Measurements from ENCODE around the gene ADGRV1. TPM values are rescaled to one million over a fixed set of nuclear protein-coding genes. Genes with fewer than 3 reads are reported as not detected.
"Not testable (repeated sequence)": the region's sequence is repeated elsewhere in the genome, so short reads cannot be mapped to it uniquely, and the experiment has no call there.

Gene ADGRV1
- total RNA-seq, 8 experiments from 2014 or later: 0.87 to 92.4 (median 44.9) TPM

GRCh38 chr5:90740244-90740799 lies 181.7 kb downstream of the ADGRV1 start:
- in situ Hi-C loops (cut with MboI; ENCODE audit: low pct_unique_long_range_greater_than_20kb in 2 of 9, low sequenced_read_pairs in 9 of 9, unreplicated experiment in 9 of 9): no loop called here
- H3K27ac ChIP-seq: no peak overlapping the region
- no peak overlapping the region for H3K4me3 ChIP-seq
- ATAC-seq (replicated peaks in 6 of 8): peak in 1 of 8 experiments; percentile 22
- no peaks in the 10 kb centered on the region for H3K4me1 ChIP-seq (replicated peaks in 1 of 2)
- WGBS, 10 experiments: 17 to 100% (median 83%) methylated on average over 1 to 2 of the region's 4 CpGs; no CpG with 5 or more reads in 5 of the 10 experiments

GRCh38 chr5:90741022-90741564 lies 182.5 kb downstream of the ADGRV1 start:
- Histone ChIP-seq H3K4me1 (replicated peaks in 1 of 2) (no peaks in the 10 kb centered on the region), H3K27ac (no peak overlapping the region), H3K4me3 (no peak overlapping the region)
- ATAC-seq (replicated peaks in 6 of 8): no peak
- in situ Hi-C loops (cut with MboI; ENCODE audit: low pct_unique_long_range_greater_than_20kb in 2 of 9, low sequenced_read_pairs in 9 of 9, unreplicated experiment in 9 of 9): no loop called here
- 13 to 100% (median 69%) methylated on average over 1 to 2 of the region's 2 CpGs for WGBS, 10 experiments

- no peak overlapping the region for H3K27ac ChIP-seq
- 40 to 100% (median 83%) methylated on average over 1 of the region's 1 CpG; no CpG with 5 or more reads in 5 of the 10 experiments for WGBS, 10 experiments
- ATAC-seq (replicated peaks in 6 of 8): no peak
- H3K4me1 ChIP-seq (replicated peaks in 1 of 2): peaks cover 0 to 26% of the 10 kb centered on the region in 2 donors
- no peak overlapping the region for H3K4me3 ChIP-seq
- in situ Hi-C loops (cut with MboI; ENCODE audit: low pct_unique_long_range_greater_than_20kb in 2 of 9, low sequenced_read_pairs in 9 of 9, unreplicated experiment in 9 of 9): no loop called here
Observed at GRCh38 chr5:90746119-90746518, 187.5 kb downstream of the ADGRV1 start.

GRCh38 chr5:90747175-90747574 lies 188.6 kb downstream of the ADGRV1 start:
- peak in 7 of 8 experiments; percentile 29 to 83 (median 70) for ATAC-seq (replicated peaks in 6 of 8)
- no peak overlapping the region for H3K27ac ChIP-seq

GRCh38 chr5:90747693-90748092 lies 189.1 kb downstream of the ADGRV1 start:
- WGBS, 10 experiments: 30 to 100% (median 56%) methylated on average over 2 of the region's 2 CpGs; no CpG with 5 or more reads in 5 of the 10 experiments
- Histone ChIP-seq H3K27ac (no peak overlapping the region), H3K4me3 (no peak overlapping the region), H3K4me1 (replicated peaks in 1 of 2) (peaks cover 0 to 26% of the 10 kb centered on the region in 2 donors)
- ATAC-seq (replicated peaks in 6 of 8): peak; percentile 57 to 98 (median 94)
- in situ Hi-C loops (cut with MboI; ENCODE audit: low pct_unique_long_range_greater_than_20kb in 2 of 9, low sequenced_read_pairs in 9 of 9, unreplicated experiment in 9 of 9): no loop called here

More at GRCh38 chr5:90747175-90747574, 188.6 kb downstream of the ADGRV1 start:
- Histone ChIP-seq H3K4me3 (no peak overlapping the region), H3K4me1 (replicated peaks in 1 of 2) (peaks cover 0 to 26% of the 10 kb centered on the region in 2 donors)
- in situ Hi-C loops (cut with MboI; ENCODE audit: low pct_unique_long_range_greater_than_20kb in 2 of 9, low sequenced_read_pairs in 9 of 9, unreplicated experiment in 9 of 9): no loop called here
- 0 to 83% (median 68%) methylated on average over 1 to 3 of the region's 3 CpGs; no CpG with 5 or more reads in 2 of the 10 experiments for WGBS, 10 experiments

DNA sequence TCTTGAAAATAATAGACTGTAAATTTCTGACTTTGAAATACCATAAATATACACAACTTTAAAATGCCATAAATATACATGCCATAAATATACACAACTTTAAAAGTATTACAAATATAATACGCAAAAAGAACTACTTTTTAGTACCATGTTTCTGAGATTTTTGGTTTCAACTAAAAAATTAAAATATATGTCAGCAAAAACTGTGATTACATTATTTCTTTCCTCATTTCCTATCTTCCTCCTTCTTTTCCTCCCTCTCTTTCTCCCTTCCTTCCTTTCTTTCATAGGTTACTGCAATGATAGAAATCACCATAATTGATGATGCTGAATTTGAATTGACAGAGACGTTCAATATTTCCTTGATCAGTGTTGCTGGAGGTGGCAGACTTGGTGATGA lies 200.5 kb downstream of the ADGRV1 start:
- 6 to 100% (median 87%) methylated on average over 1 to 2 of the region's 2 CpGs for WGBS, 10 experiments
- no peak overlapping the region for H3K4me3 ChIP-seq
- H3K4me1 ChIP-seq (replicated peaks in 1 of 2): no peaks in the 10 kb centered on the region
- H3K27ac ChIP-seq: no peak overlapping the region
- in situ Hi-C loops (cut with MboI; ENCODE audit: low pct_unique_long_range_greater_than_20kb in 2 of 9, low sequenced_read_pairs in 9 of 9, unreplicated experiment in 9 of 9): no loop called here
- no peak for ATAC-seq (replicated peaks in 6 of 8)

GRCh38 chr5:90767710-90768109 lies 209.1 kb downstream of the ADGRV1 start:
- no peaks in the 10 kb centered on the region for H3K4me1 ChIP-seq (replicated peaks in 1 of 2)
- in situ Hi-C loops (cut with MboI; ENCODE audit: low pct_unique_long_range_greater_than_20kb in 2 of 9, low sequenced_read_pairs in 9 of 9, unreplicated experiment in 9 of 9): no loop called here
- 27 to 94% (median 80%) methylated on average over 1 to 3 of the region's 3 CpGs; no CpG with 5 or more reads in 1 of the 10 experiments for WGBS, 10 experiments
- no peak overlapping the region for H3K4me3 ChIP-seq
- no peak overlapping the region for H3K27ac ChIP-seq
- ATAC-seq (replicated peaks in 6 of 8): no peak

DNA sequence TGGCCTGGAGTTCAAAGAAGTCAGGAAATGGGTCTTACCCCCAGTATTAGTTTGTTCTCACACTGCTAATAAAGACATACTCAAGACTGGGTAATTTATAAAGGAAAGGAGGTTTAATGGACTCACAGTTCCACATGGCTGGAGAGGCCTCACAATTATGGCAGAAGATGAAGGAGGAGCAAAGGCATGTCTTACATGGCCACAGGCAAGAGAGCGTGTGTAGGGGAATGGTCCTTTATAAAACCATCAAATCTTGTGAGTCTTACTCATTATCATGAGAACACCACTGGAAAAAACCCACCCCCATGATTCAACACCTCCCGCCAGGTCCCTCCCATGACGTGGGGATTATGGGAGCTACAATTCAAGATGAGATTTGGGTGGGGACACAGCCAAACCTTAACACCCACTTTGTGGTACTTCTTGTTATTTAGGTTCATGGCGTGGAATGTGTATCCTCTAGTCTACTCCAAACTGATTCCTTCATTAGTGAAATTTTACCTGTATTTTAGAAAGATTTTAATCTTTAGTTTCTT lies 211.5 kb downstream of the ADGRV1 start:
- H3K4me1 ChIP-seq (replicated peaks in 1 of 2); H3K4me3 ChIP-seq; H3K27ac ChIP-seq; in situ Hi-C loops (cut with MboI; ENCODE audit: low pct_unique_long_range_greater_than_20kb in 2 of 9, low sequenced_read_pairs in 9 of 9, unreplicated experiment in 9 of 9); ATAC-seq (replicated peaks in 6 of 8): not testable (repeated sequence)
- WGBS, 10 experiments: 0 to 100% (median 96%) methylated on average over 1 to 4 of the region's 4 CpGs; no CpG with 5 or more reads in 1 of the 10 experiments

DNA sequence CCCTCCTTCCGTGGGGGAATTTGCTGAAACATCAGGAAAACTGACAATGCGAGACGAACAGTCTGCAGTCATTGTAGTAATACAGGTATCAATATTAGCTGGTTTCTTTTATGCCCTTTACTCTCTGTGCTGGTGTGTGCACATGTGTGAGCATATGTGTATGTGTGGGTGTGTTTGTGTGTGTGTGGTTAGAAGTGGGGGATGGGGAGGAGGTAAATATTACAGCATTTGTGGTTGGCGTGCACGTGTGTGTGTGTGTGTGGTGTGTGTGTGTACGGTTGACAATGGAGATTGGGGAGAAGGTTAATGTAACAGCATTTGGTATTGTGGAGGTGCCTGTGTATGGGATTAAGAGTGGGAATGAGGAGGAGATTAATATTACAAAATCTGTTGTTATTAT lies 219.4 kb downstream of the ADGRV1 start:
- ATAC-seq (replicated peaks in 6 of 8): no peak
- H3K27ac ChIP-seq: no peak overlapping the region
- WGBS, 10 experiments: 46 to 100% (median 84%) methylated on average over 1 to 6 of the region's 6 CpGs; no CpG with 5 or more reads in 3 of the 10 experiments

GRCh38 chr5:90783460-90784333 lies 225.1 kb downstream of the ADGRV1 start:
- Histone ChIP-seq H3K4me1 (replicated peaks in 1 of 2) (no peaks in the 10 kb centered on the region), H3K4me3 (no peak overlapping the region), H3K27ac (no peak overlapping the region)
- in situ Hi-C loops (cut with MboI; ENCODE audit: low pct_unique_long_range_greater_than_20kb in 2 of 9, low sequenced_read_pairs in 9 of 9, unreplicated experiment in 9 of 9): loop anchor here in 4 of 9 experiments (10.0 to 25.0 kb wide), 4 partner anchors 96 to 346 kb away; no protein-coding TSS in a partner anchor
- WGBS, 10 experiments: 0 to 43% (median 25%) methylated on average over 1 to 4 of the region's 4 CpGs; no CpG with 5 or more reads in 1 of the 10 experiments
- ATAC-seq (replicated peaks in 6 of 8): peak; percentile 66 to 95 (median 83)

More for the DNA sequence above, 219.4 kb downstream of the ADGRV1 start:
- in situ Hi-C loops (cut with MboI; ENCODE audit: low pct_unique_long_range_greater_than_20kb in 2 of 9, low sequenced_read_pairs in 9 of 9, unreplicated experiment in 9 of 9): loop anchor here in 4 of 9 experiments (25.0 kb wide), 3 partner anchors 91 to 341 kb away; no protein-coding TSS in a partner anchor
- no peak overlapping the region for H3K4me3 ChIP-seq
- no peaks in the 10 kb centered on the region for H3K4me1 ChIP-seq (replicated peaks in 1 of 2)

GRCh38 chr5:90786756-90787155 lies 228.2 kb downstream of the ADGRV1 start:
- no peaks in the 10 kb centered on the region for H3K4me1 ChIP-seq (replicated peaks in 1 of 2)
- in situ Hi-C loops (cut with MboI; ENCODE audit: low pct_unique_long_range_greater_than_20kb in 2 of 9, low sequenced_read_pairs in 9 of 9, unreplicated experiment in 9 of 9): loop anchor here in 4 of 9 experiments (10.0 to 25.0 kb wide), 4 partner anchors 99 to 349 kb away; no protein-coding TSS in a partner anchor
- no peak for ATAC-seq (replicated peaks in 6 of 8)
- no peak overlapping the region for H3K4me3 ChIP-seq
- H3K27ac ChIP-seq: no peak overlapping the region
- WGBS, 10 experiments: 20 to 100% (median 91%) methylated on average over 1 to 4 of the region's 4 CpGs; no CpG with 5 or more reads in 2 of the 10 experiments

DNA sequence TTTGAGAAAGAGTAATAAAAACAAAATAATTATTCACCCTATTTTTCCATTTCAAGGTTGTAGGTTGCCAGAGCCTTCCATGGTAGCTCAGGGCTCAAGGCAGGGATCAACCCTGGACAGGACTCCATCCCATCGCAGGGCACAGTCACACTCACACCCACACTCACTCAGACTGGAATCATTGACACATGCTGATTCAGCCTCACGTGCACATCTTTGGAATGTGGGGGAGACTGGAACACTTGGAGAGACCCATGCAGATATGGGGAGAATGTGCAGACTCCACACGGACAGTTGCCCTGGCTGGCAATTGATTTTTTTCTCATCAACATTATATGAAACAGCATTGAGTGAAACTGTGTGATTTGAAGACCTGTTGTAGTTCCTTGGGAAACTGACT lies 234.1 kb downstream of the ADGRV1 start:
- WGBS, 10 experiments: 25 to 100% (median 90%) methylated on average over 1 to 2 of the region's 3 CpGs; no CpG with 5 or more reads in 5 of the 10 experiments
- ATAC-seq (replicated peaks in 6 of 8): peak in 1 of 8 experiments; percentile 33
- Histone ChIP-seq H3K27ac (no peak overlapping the region), H3K4me3 (no peak overlapping the region), H3K4me1 (replicated peaks in 1 of 2) (no peaks in the 10 kb centered on the region)
- in situ Hi-C loops (cut with MboI; ENCODE audit: low pct_unique_long_range_greater_than_20kb in 2 of 9, low sequenced_read_pairs in 9 of 9, unreplicated experiment in 9 of 9): loop anchor here in 4 of 9 experiments (25.0 kb wide), 3 partner anchors 105 to 355 kb away; no protein-coding TSS in a partner anchor
